Transverse colon (tissue), 4 donors: Measurements from ENCODE around the gene SEMA4G. TPM values are rescaled to one million over a fixed set of nuclear protein-coding genes. Genes with fewer than 3 reads are reported as not detected.

Source experiments
- DNase-seq: peaks from one replicate; pipeline ENCODE4 v3.0.0-alpha.2; 2019
- H3K27ac ChIP-seq, 4 donors: fragments of 200-600 bp; sonication (generic); 2 replicates each; pipeline ENCODE4 v1.5.1; 2016 to 2018; ENCODE audit warnings: inconsistent platforms in 4 of 4
- H3K27me3 ChIP-seq: fragments of 200-600 bp; sonication (generic); 2 replicates; pipeline ENCODE4 v1.5.1; 2017; ENCODE audit warnings: inconsistent platforms
- H3K36me3 ChIP-seq, 4 donors: fragments of 200-600 bp; sonication (generic); 2 replicates each; pipeline ENCODE4 v1.5.1; 2017 to 2019; ENCODE audit warnings: inconsistent platforms in 4 of 4
- H3K4me1 ChIP-seq, 4 donors: fragments of 200-600 bp; sonication (generic); 2 replicates each; pipeline ENCODE4 v1.5.1; 2017 to 2020; ENCODE audit warnings: inconsistent platforms in 4 of 4
- H3K4me3 ChIP-seq, 4 donors: fragments of 200-600 bp; sonication (generic); 1 replicate in 1 of 4; 2 replicates in 3 of 4; pipeline versions ENCODE4 v1.5.1 to v1.6.1; 2017 to 2019; ENCODE audit warnings: inconsistent platforms in 4 of 4
- H3K9me3 ChIP-seq, 2 donors: fragments of 200-600 bp; sonication (generic); 2 replicates each; pipeline ENCODE4 v1.5.1; 2017 to 2019; ENCODE audit warnings: inconsistent platforms in 2 of 2
- EP300 ChIP-seq: sonication (generic); formaldehyde crosslinking; IDR thresholded peaks from one replicate; pipeline ENCODE4 v1.6.1; 2017; ENCODE audit warnings: antibody characterized with exemption, low read depth
- POLR2A ChIP-seq: fragments of 450-650 bp; IDR thresholded peaks from one replicate; pipeline ENCODE4 v1.6.1; 2016; ENCODE audit warnings: antibody characterized with exemption, mild to moderate bottlenecking, moderate library complexity
- POLR2AphosphoS5 ChIP-seq, 3 donors: sonication (generic); formaldehyde crosslinking; IDR thresholded peaks; one replicate each; pipeline ENCODE4 v1.6.1; 2016; ENCODE audit warnings: antibody characterized with exemption in 3 of 3
- WGBS, 2 donors: methylation state at CpG; one replicate each; pipeline ENCODE4 v1.1.5; 2018; ENCODE audit warnings: low coverage in 1 of 2; 5-methylcytosine and 5-hydroxymethylcytosine counted together
- in situ Hi-C, 4 donors: fragments of 200-750 bp; cut with MboI; loops; one replicate each; pipeline versions ENCODE4 v1.15.0 to v1.15.1; 2017; ENCODE audit warnings: low sequenced_read_pairs in 3 of 4, low pct_ligation_motif_present in 1 of 4, low pct_unique_long_range_greater_than_20kb in 1 of 4
- intact Hi-C: fragments of 100-400 bp; cut with DNase I; formaldehyde crosslinking; loops from one replicate; pipeline ENCODE4 v1.15.1; 2023; ENCODE audit warnings: low total_unique reads
- total RNA-seq, 4 donors: library from RNA; depleted of rRNA; stranded (reverse); fragments of >200 nt; gene quantifications; one replicate each; pipeline ENCODE4 v1.1.0, GENCODE V29; 2016
- TF ChIP-seq, protein P1 (sequence below), 5 experiments: fragments of 200-600 bp in 3 of 5; fragments of 450-650 bp in 2 of 5; sonication (generic) in 3 of 5; IDR thresholded peaks; 1 replicate in 2 of 5; 2 replicates in 3 of 5; pipeline ENCODE4 v1.5.1; 2016 to 2017; ENCODE audit warnings: antibody characterized with exemption in 5 of 5, inconsistent platforms in 3 of 5, mild to moderate bottlenecking in 2 of 5, moderate library complexity in 1 of 5

The SEMA4G gene
- total RNA-seq, 4 donors from 2014 or later = 94.0 to 221 (median 121) TPM

DNA sequence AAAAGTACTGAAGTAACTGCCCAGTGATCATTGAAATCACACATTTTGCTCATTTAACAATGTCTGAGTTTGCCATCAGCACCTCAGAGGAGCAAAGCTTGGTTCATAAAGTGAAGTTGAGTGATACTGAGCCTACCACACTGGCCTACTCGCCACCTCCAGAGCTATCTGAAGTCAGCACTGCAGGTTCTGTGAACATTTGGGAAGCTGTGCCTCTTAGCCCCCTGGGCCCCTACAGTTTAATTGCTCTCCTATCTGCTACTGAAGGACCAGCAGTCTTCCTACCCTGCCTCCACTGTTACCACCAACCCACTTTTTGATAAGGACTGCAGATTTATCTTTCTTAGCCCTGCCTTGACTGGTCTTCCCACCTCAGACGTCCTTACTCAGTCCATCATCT is 2.0 kb upstream of the SEMA4G start:
- 82 to 92% methylated on average over 2 of the region's 2 CpGs for WGBS, 2 donors

DNA sequence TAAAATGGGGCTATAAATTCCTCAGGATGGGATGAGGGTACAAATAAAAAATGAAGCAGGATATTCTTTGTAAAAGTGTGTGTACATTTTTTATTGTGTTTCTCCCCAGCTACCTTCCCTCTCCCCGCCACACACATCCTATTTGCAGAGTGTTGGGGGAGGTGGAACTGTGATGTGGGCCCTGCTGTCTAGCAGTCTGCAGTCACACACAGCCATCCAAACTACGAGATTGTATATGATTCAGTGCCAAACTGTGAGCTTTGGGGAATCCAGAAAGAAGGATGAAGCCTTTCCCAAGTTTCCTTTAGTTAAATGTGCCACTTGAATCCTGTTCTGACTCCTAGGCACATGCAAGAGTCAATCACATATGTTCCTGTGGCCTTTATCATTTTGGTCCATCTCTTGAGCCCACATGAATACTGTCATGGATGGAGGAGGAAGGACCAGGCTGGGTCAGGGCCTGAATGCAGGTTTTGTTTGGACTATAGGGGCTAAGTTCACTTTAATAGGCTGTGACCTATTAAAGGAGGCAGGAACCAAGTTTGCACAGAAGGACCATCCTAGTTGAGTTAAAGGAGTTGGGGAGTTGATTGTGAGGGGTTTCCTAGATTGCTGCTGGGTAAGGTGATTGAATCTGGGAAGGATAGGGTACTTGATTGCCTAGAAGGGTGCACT is 1.1 kb upstream of the SEMA4G start:
- whole genome bisulfite sequencing, 2 donors = 40 to 55% methylated on average over 1 to 2 of the region's 2 CpGs
- Histone ChIP-seq H3K4me3 (peak overlapping the region in 2 of 4 donors; percentile 75 to 87), H3K4me1 (peaks cover 8 to 47% (median 27%) of the 10 kb centered on the region in 4 donors), H3K9me3 (no peaks in the 10 kb centered on the region), H3K36me3 (peaks cover 0 to 3% (median 0%) of the 10 kb centered on the region in 4 donors), H3K27ac (peak overlapping the region; percentile 81 to 91 (median 90)), H3K27me3 (no peaks in the 10 kb centered on the region)
- DNase-seq = peak; percentile 39
- intact Hi-C loops = loop anchor here (10.0 kb wide), 1 partner anchor 47 kb away; no protein-coding TSS in a partner anchor
- TF ChIP-seq POLR2AphosphoS5 (IDR thresholded peaks at IDR 0.05) (no peak), POLR2A (no peak), EP300 (no peak)
- TF ChIP-seq, protein P1, sequence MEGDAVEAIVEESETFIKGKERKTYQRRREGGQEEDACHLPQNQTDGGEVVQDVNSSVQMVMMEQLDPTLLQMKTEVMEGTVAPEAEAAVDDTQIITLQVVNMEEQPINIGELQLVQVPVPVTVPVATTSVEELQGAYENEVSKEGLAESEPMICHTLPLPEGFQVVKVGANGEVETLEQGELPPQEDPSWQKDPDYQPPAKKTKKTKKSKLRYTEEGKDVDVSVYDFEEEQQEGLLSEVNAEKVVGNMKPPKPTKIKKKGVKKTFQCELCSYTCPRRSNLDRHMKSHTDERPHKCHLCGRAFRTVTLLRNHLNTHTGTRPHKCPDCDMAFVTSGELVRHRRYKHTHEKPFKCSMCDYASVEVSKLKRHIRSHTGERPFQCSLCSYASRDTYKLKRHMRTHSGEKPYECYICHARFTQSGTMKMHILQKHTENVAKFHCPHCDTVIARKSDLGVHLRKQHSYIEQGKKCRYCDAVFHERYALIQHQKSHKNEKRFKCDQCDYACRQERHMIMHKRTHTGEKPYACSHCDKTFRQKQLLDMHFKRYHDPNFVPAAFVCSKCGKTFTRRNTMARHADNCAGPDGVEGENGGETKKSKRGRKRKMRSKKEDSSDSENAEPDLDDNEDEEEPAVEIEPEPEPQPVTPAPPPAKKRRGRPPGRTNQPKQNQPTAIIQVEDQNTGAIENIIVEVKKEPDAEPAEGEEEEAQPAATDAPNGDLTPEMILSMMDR (IDR thresholded peaks at IDR 0.05) = no peak
- in situ Hi-C loops = no loop called here

More for the DNA sequence above, 2.0 kb upstream of the SEMA4G start:
- intact Hi-C loops = loop anchor here (10.0 kb wide), 1 partner anchor 47 kb away; no protein-coding TSS in a partner anchor
- no peak overlapping the region for H3K4me3 ChIP-seq
- no peaks in the 10 kb centered on the region for H3K9me3 ChIP-seq
- no peaks in the 10 kb centered on the region for H3K27me3 ChIP-seq
- H3K27ac ChIP-seq = peak overlapping the region; percentile 81 to 91 (median 90)
- peaks cover 0 to 10% (median 0%) of the 10 kb centered on the region in 4 donors for H3K36me3 ChIP-seq
- H3K4me1 ChIP-seq = peaks cover 8 to 41% (median 24%) of the 10 kb centered on the region in 4 donors
- TF ChIP-seq EP300 (no peak), POLR2A (no peak), POLR2AphosphoS5 (IDR thresholded peaks at IDR 0.05) (no peak)
- TF ChIP-seq, protein P1 (IDR thresholded peaks at IDR 0.05) = no peak
- no peak for DNase-seq
- in situ Hi-C loops = no loop called here

DNA sequence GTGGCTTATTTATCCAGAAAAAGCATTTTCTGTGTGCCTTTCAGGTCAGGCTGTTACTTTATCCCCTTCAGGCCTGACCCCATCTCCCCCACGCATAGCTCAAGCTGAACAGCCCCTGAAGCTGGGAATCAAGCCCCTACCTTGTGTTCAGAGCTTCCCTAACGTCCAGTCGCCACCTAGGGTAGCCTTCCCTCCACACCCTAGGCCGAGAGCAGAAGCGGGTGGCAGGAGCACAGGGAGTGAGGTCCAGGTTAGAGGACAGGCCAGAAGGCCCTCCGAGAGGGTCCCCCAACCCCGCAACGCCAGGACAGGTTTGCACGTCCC is 479 bp upstream of the SEMA4G start:
- Histone ChIP-seq H3K36me3 (no peaks in the 10 kb centered on the region), H3K9me3 (no peaks in the 10 kb centered on the region), H3K27ac (peak overlapping the region; percentile 81 to 91 (median 90)), H3K4me3 (peak overlapping the region; percentile 66 to 88 (median 81)), H3K27me3 (no peaks in the 10 kb centered on the region), H3K4me1 (peaks cover 8 to 47% (median 27%) of the 10 kb centered on the region in 4 donors)
- DNase-seq = no peak
- intact Hi-C loops = loop anchor here (10.0 kb wide), 1 partner anchor 46 kb away; no protein-coding TSS in a partner anchor
- in situ Hi-C loops = no loop called here
- TF ChIP-seq, protein P1 (IDR thresholded peaks at IDR 0.05) = no peak
- TF ChIP-seq POLR2A (no peak), EP300 (no peak), POLR2AphosphoS5 (IDR thresholded peaks at IDR 0.05) (no peak)
- 19 to 40% methylated on average over 1 to 9 of the region's 9 CpGs for WGBS, 2 donors

DNA sequence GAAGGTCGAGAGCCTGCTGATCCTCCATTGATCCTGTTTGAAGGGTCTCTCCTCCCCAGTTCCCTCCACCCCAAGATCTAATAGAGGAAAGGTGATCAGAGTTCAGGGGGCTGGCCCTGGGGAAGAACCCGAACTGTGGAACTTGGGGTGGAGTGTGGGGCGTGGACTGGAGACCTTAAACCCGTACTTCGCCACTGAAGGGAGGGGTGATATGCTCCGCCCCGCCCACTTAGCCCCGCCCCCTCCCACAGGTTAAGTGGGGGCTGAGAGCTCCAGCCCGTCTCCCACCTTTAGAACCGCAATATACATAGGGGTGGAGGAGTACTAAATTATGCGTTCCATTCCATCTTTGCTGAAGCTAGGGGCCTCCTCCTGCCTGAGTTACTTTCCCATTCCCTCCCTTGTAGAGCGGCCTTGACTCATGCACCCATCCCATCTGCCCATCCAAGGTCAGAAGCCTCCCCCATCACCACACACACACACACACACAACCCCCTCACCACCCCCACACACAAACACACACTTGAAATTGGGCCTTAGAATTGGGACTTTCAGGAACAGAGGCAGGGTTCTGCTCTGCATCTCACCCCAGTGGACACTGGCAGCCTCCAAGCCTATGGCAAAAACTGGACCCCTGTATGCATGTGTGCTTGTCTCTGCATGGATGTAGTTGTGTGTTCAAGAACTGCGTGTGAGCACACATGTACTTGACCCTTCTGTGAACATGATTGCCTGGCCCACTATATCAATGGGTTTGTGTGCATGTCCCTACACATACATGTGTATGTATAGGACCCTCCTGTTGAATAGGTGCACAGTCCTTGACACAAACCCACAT is 991 bp downstream of the SEMA4G start:
- peaks cover 8 to 47% (median 23%) of the 10 kb centered on the region in 4 donors for H3K4me1 ChIP-seq
- WGBS, 2 donors = 10 to 36% methylated on average over 2 to 13 of the region's 13 CpGs
- TF ChIP-seq POLR2A = no peak
- peak in 1 of 3 donors; percentile 57 for TF ChIP-seq POLR2AphosphoS5 (IDR thresholded peaks at IDR 0.05)

More for the DNA sequence above, 991 bp downstream of the SEMA4G start:
- Histone ChIP-seq H3K27ac (peak overlapping the region; percentile 81 to 91 (median 90)), H3K27me3 (no peaks in the 10 kb centered on the region), H3K9me3 (no peaks in the 10 kb centered on the region), H3K36me3 (no peaks in the 10 kb centered on the region), H3K4me3 (peak overlapping the region; percentile 66 to 88 (median 81))
- in situ Hi-C loops = no loop called here
- DNase-seq = peak; percentile 87
- intact Hi-C loops = no loop called here
